GM12892 (cell line): ENCODE results near the gene RIC3.

ENCODE experiments used
- POLR2A ChIP-seq: IDR thresholded peaks from 2 replicates; pipeline ENCODE4 v1.6.1; 2011; ENCODE audit warnings: low read depth, low read length, control low read depth
- POLR2AphosphoS5 ChIP-seq: IDR thresholded peaks from 2 replicates; pipeline ENCODE4 v1.6.1; 2011; ENCODE audit warnings: low read depth, low read length, control low read depth
- TAF1 ChIP-seq: IDR thresholded peaks from 2 replicates; pipeline ENCODE4 v1.6.1; 2011; ENCODE audit warnings: low read depth, mild to moderate bottlenecking, control low read depth, low read length, borderline replicate concordance

DNA sequence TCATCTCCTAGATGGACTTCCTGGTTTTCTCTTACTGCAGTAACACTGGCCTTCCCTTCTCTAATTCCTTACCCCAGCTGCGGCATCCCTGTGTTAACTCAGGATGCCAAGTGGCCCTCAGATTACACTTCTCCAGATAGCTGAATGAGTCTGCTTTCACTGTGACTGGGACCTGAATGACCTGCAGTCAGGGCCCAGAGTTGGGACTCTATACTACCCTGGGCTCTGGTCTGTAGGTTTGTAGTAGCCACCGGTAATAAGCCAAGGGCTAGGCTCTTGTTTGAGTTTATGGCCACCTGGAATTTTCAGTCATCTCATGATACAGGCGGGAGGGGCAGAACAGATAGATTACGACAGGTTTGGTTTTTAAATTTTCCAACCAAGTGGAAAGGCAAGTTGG lies 63.7 kb downstream of the RIC3 start:
- TF ChIP-seq POLR2AphosphoS5 (no peak), POLR2A (no peak), TAF1 (no peak)
